Measurements from ENCODE around the gene GALNT13. TPM values are rescaled to one million over a fixed set of nuclear protein-coding genes. Genes with fewer than 3 reads are reported as not detected.

GALNT13 gene
- total RNA-seq, 1 experiment from 2014 or later, result not detected

GRCh38 chr2:154439156-154439555 is 567.4 kb downstream of the GALNT13 start:
- no peaks in the 10 kb centered on the region for H3K4me1 Mint-ChIP-seq (ENCODE audit: low read depth, unreplicated experiment)
- no peak overlapping the region for H3K4me3 Mint-ChIP-seq (ENCODE audit: low read depth, unreplicated experiment)
- H3K9me3 Mint-ChIP-seq (ENCODE audit: low read depth, unreplicated experiment), result no peaks in the 10 kb centered on the region
- no peaks in the 10 kb centered on the region for H3K27me3 Mint-ChIP-seq (ENCODE audit: unreplicated experiment)
- no peak for TF ChIP-seq CTCF (IDR thresholded peaks at IDR 0.05; ENCODE audit: unreplicated experiment)
- intact Hi-C loops (cut with micrococcal nuclease; ENCODE audit: unreplicated experiment), result loop anchor here (2.0 kb wide), 2 partner anchors 784 to 872 kb away; no protein-coding TSS in a partner anchor
- BruUV-seq (replicated peaks), result no TSS peak
- DNase-seq, result no peak
- no peak overlapping the region for H3K27ac Mint-ChIP-seq (ENCODE audit: unreplicated experiment)
- H3K36me3 Mint-ChIP-seq (ENCODE audit: insufficient read depth, unreplicated experiment), result no peaks in the 10 kb centered on the region
- CTCF ChIA-PET, result interaction anchor here (0.8 to 1.2 kb wide), 3 partner anchors 11 to 871 kb away, joined by 3 to 8 read pairs (median 6); no protein-coding TSS in a partner anchor

GRCh38 chr2:154443919-154444318 is 572.2 kb downstream of the GALNT13 start:
- no peak overlapping the region for H3K4me3 Mint-ChIP-seq (ENCODE audit: low read depth, unreplicated experiment)
- no peak overlapping the region for H3K27ac Mint-ChIP-seq (ENCODE audit: unreplicated experiment)
- no peaks in the 10 kb centered on the region for H3K9me3 Mint-ChIP-seq (ENCODE audit: low read depth, unreplicated experiment)
- intact Hi-C loops (cut with micrococcal nuclease; ENCODE audit: unreplicated experiment), result no loop called here
- DNase-seq, result no peak
- CTCF ChIA-PET, result no interaction called here
- TF ChIP-seq CTCF (IDR thresholded peaks at IDR 0.05; ENCODE audit: unreplicated experiment), result no peak
- BruUV-seq (replicated peaks), result no TSS peak
- H3K4me1 Mint-ChIP-seq (ENCODE audit: low read depth, unreplicated experiment), result no peaks in the 10 kb centered on the region
- H3K36me3 Mint-ChIP-seq (ENCODE audit: insufficient read depth, unreplicated experiment), result no peaks in the 10 kb centered on the region
- no peaks in the 10 kb centered on the region for H3K27me3 Mint-ChIP-seq (ENCODE audit: unreplicated experiment)

GRCh38 chr2:154446324-154446723 is 574.6 kb downstream of the GALNT13 start:
- H3K4me1 Mint-ChIP-seq (ENCODE audit: low read depth, unreplicated experiment), result no peaks in the 10 kb centered on the region
- CTCF ChIA-PET, result no interaction called here
- intact Hi-C loops (cut with micrococcal nuclease; ENCODE audit: unreplicated experiment), result no loop called here

GRCh38 chr2:154447727-154448418 is 576.2 kb downstream of the GALNT13 start:
- TF ChIP-seq CTCF (IDR thresholded peaks at IDR 0.05; ENCODE audit: unreplicated experiment), result no peak
- H3K9me3 Mint-ChIP-seq (ENCODE audit: low read depth, unreplicated experiment), result no peaks in the 10 kb centered on the region
- BruUV-seq (replicated peaks), result no TSS peak
- intact Hi-C loops (cut with micrococcal nuclease; ENCODE audit: unreplicated experiment), result no loop called here
- DNase-seq, result no peak
- H3K36me3 Mint-ChIP-seq (ENCODE audit: insufficient read depth, unreplicated experiment), result no peaks in the 10 kb centered on the region
- H3K27me3 Mint-ChIP-seq (ENCODE audit: unreplicated experiment), result no peaks in the 10 kb centered on the region
- no peaks in the 10 kb centered on the region for H3K4me1 Mint-ChIP-seq (ENCODE audit: low read depth, unreplicated experiment)
- no peak overlapping the region for H3K4me3 Mint-ChIP-seq (ENCODE audit: low read depth, unreplicated experiment)
- H3K27ac Mint-ChIP-seq (ENCODE audit: unreplicated experiment), result no peak overlapping the region
- CTCF ChIA-PET, result no interaction called here

More at GRCh38 chr2:154446324-154446723, 574.6 kb downstream of the GALNT13 start:
- H3K9me3 Mint-ChIP-seq (ENCODE audit: low read depth, unreplicated experiment), result no peaks in the 10 kb centered on the region
- H3K27me3 Mint-ChIP-seq (ENCODE audit: unreplicated experiment), result no peaks in the 10 kb centered on the region
- TF ChIP-seq CTCF (IDR thresholded peaks at IDR 0.05; ENCODE audit: unreplicated experiment), result no peak
- no peak overlapping the region for H3K4me3 Mint-ChIP-seq (ENCODE audit: low read depth, unreplicated experiment)
- DNase-seq, result no peak
- BruUV-seq (replicated peaks), result no TSS peak
- no peak overlapping the region for H3K27ac Mint-ChIP-seq (ENCODE audit: unreplicated experiment)
- no peaks in the 10 kb centered on the region for H3K36me3 Mint-ChIP-seq (ENCODE audit: insufficient read depth, unreplicated experiment)
